ENCODE measurements around the gene LPO. TPM values are rescaled to one million over a fixed set of nuclear protein-coding genes. Genes with fewer than 3 reads are reported as not detected.

LPO gene
- total RNA-seq: not detected in 2 replicates

DNA sequence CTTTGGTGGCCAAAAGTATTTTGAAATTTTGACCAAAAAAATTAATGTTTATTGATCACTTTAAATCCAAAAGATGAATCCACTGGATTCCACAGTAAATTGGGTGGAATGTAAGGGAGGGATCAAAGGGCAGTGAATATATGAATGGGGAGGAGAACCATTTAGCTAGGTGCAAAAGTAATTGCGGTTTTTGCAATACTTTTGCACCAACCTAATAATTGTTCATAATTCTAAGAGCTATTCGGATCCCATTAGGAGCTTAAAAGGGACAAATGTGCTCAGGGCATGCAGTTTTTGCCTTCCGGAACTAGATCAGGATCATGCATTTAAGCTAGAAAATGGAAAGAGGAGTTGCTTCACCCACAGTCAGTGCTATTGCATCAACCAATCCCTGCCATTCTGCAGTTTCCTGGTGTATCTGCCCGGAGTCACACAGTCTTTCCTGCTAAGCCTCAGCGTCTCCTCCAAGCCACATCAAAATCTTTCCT, at the start of gene LPO:
Gene LPO, plus strand, starts transcription at position 438 of the 488 bp plus-strand sequence. CDS start 4,396 bp downstream, outside the sequence.
- H3K27me3 Mint-ChIP-seq: peaks cover 29% of the 10 kb centered on the region
- ATAC-seq (ENCODE audit: low read depth): no peak
- no peaks in the 10 kb centered on the region for H3K9me3 Mint-ChIP-seq
- ChIA-PET CTCF (no interaction called here), POLR2A (interaction anchor here (0.9 kb wide), 1 partner anchor 19 kb away, joined by 3 read pairs; the partner anchor contains the start of gene MKS1)
- TF ChIP-seq, protein P1, sequence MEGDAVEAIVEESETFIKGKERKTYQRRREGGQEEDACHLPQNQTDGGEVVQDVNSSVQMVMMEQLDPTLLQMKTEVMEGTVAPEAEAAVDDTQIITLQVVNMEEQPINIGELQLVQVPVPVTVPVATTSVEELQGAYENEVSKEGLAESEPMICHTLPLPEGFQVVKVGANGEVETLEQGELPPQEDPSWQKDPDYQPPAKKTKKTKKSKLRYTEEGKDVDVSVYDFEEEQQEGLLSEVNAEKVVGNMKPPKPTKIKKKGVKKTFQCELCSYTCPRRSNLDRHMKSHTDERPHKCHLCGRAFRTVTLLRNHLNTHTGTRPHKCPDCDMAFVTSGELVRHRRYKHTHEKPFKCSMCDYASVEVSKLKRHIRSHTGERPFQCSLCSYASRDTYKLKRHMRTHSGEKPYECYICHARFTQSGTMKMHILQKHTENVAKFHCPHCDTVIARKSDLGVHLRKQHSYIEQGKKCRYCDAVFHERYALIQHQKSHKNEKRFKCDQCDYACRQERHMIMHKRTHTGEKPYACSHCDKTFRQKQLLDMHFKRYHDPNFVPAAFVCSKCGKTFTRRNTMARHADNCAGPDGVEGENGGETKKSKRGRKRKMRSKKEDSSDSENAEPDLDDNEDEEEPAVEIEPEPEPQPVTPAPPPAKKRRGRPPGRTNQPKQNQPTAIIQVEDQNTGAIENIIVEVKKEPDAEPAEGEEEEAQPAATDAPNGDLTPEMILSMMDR (IDR thresholded peaks at IDR 0.05): no peak
- no peak within 1 kb of the TSS for H3K27ac Mint-ChIP-seq
- H3K4me3 Mint-ChIP-seq: no peak within 1 kb of the TSS
- DNase-seq: no peak
- intact Hi-C loops (cut with micrococcal nuclease): no loop called here
- H3K36me3 Mint-ChIP-seq (ENCODE audit: low read depth): no peaks in the 10 kb centered on the region
- H3K4me1 Mint-ChIP-seq: peaks cover 11% of the 10 kb centered on the region

DNA sequence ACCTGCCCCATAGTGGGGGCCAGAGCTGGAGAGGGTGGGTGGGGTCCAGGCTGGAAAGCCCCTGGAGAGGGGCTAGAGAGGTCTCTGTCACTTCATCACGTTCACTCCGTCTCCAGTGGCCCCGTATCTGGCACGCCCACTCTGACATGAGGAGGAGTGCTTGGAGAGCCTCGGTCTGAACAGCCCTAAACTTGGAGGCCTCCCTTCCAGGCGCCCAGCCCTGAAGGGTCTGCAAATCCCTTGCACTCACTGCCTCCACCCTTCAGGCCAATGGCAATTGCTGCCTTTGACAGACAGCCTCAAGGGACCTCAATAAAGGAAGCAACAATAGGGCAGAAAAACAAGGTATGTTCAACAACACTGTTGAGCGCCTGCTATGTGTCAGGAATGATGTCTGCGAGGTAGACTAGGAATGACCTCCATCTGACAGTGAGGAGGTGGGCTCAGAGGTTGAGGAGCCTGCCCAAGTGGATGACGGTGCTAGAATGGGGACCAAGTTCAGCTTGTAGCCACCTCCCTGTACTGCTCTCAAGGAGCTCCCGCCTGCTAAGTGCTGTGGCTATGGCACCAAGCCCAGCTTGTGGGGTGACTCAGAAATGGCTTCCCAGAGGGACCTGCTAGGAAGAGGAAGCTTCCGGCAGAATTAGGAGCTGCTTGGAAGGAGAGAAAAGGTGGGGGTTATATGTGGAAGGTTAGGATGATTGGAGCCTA, 48.8 kb upstream of the LPO start:
- TF ChIP-seq, protein P1 (IDR thresholded peaks at IDR 0.05): no peak
- Mint-ChIP-seq H3K27ac (no peak overlapping the region), H3K4me1 (peaks cover 16% of the 10 kb centered on the region), H3K9me3 (no peaks in the 10 kb centered on the region), H3K27me3 (peaks cover 12% of the 10 kb centered on the region), H3K36me3 (ENCODE audit: low read depth) (no peaks in the 10 kb centered on the region), H3K4me3 (no peak overlapping the region)
- ChIA-PET POLR2A (no interaction called here), CTCF (no interaction called here)
- intact Hi-C loops (cut with micrococcal nuclease): no loop called here
- DNase-seq: no peak
- no peak for ATAC-seq (ENCODE audit: low read depth)

DNA sequence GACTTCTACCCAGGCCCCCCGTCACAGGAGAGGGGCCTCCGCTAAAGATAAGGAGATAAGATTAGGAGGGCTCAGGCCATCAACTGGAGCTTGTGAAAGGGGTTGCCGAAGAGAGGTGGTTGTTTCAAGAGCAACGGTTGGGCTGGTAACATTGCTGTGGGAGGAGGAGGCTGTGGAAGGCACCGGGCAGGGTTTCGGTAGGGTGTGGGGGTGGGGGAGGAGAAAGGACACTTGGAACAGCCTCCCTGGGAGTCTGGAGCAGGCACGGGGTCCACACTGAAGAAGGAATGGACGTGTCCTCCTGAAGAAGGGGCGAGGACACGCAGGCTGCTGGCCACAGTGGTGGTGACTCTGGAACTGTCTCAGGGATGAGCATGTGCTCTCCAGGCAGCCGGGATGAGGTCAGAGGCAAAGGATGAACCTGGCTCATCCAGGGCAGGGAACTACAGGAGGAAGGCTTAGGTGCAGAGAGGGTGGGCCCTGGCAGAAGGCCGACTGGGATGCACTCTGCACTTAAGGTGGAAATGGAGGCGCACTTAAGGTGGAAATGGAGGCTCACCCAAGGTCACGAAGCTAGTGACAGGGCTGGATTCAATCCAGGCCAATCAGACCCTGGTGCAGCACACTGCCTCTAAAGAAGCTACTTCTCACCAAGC, 47.0 kb upstream of the LPO start:
- Mint-ChIP-seq H3K36me3 (ENCODE audit: low read depth) (no peaks in the 10 kb centered on the region), H3K27me3 (peaks cover 12% of the 10 kb centered on the region), H3K9me3 (no peaks in the 10 kb centered on the region), H3K4me1 (peaks cover 3% of the 10 kb centered on the region), H3K27ac (no peak overlapping the region), H3K4me3 (no peak overlapping the region)
- ATAC-seq (ENCODE audit: low read depth): no peak
- intact Hi-C loops (cut with micrococcal nuclease): no loop called here
- CTCF ChIA-PET: interaction anchor here (1.9 kb wide), 1 partner anchor 9 kb away, joined by 6 read pairs; no protein-coding TSS in a partner anchor
- TF ChIP-seq, protein P1 (IDR thresholded peaks at IDR 0.05): no peak
- DNase-seq: no peak
- POLR2A ChIA-PET: no interaction called here

DNA sequence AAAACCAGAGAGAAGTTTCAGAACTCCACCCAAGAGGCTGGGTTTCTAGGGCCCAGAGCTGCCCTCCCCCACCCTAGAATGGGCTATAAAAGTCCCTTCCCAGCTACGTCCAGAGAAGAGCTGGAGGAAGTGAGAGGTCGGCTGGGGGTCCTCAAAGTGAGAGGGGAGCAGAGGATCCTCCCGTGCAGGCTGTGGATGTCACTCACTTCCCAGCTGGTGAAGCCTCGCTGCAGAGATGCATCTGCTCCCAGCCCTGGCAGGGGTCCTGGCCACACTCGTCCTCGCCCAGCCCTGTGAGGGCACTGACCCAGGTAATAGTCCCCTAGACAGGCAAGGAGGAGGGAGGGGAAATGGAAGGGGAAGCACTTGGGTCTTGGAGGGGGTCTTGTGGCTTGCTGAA, 45.8 kb upstream of the LPO start, which contains the start of gene EPX:
Gene EPX, plus strand, starts transcription at position 115 of the 400 bp plus-strand sequence. Its CDS starts 121 bp downstream, at position 236.
- ChIA-PET CTCF (no interaction called here), POLR2A (no interaction called here)
- no peaks in the 10 kb centered on the region for H3K4me1 Mint-ChIP-seq
- H3K27ac Mint-ChIP-seq: no peak within 1 kb of the TSS
- no peak within 1 kb of the TSS for H3K4me3 Mint-ChIP-seq
- TF ChIP-seq, protein P1 (IDR thresholded peaks at IDR 0.05): no peak
- ATAC-seq (ENCODE audit: low read depth) (no peak), DNase-seq (no peak)
- H3K27me3 Mint-ChIP-seq: peaks cover 24% of the 10 kb centered on the region
- H3K9me3 Mint-ChIP-seq: no peaks in the 10 kb centered on the region
- intact Hi-C loops (cut with micrococcal nuclease): no loop called here
- H3K36me3 Mint-ChIP-seq (ENCODE audit: low read depth): no peaks in the 10 kb centered on the region

DNA sequence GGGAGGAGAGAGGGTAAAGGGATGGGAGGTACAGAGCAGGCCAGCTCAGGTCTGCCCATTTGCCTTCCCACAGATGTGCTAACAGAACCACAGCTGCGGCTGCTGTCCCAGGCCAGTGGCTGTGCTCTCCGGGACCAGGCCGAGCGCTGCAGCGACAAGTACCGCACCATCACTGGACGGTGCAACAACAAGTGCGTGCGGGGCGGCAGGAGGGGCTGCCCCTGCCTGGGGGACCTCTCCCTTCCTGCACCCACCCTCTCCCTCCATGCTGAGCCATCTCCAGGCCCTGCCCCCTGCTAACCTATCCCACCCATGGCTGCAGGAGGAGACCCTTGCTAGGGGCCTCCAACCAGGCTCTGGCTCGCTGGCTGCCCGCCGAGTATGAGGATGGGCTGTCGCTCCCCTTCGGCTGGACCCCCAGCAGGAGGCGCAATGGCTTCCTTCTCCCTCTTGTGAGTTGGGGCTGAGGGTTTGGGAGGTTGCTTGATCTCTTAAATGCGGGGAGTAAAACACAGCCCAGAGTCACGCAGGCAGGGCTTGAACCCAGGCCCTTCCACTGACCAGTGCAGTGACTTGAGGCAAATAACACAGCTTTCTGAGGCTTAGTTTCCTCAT, 44.6 kb upstream of the LPO start:
- CTCF ChIA-PET: interaction anchor here (0.6 kb wide), 1 partner anchor 333 kb away, joined by 5 read pairs; no protein-coding TSS in a partner anchor
- intact Hi-C loops (cut with micrococcal nuclease): no loop called here
- Mint-ChIP-seq H3K9me3 (no peaks in the 10 kb centered on the region), H3K4me3 (no peak overlapping the region), H3K36me3 (ENCODE audit: low read depth) (no peaks in the 10 kb centered on the region), H3K27me3 (peaks cover 34% of the 10 kb centered on the region), H3K4me1 (no peaks in the 10 kb centered on the region), H3K27ac (no peak overlapping the region)
- TF ChIP-seq, protein P1 (IDR thresholded peaks at IDR 0.05): no peak
- ATAC-seq (ENCODE audit: low read depth): no peak
- no peak for DNase-seq
- POLR2A ChIA-PET: no interaction called here

All from activated B cell treated with CpG ODN at 0.5 μM for 24 hours (primary cell).